Measurements from ENCODE around the gene NGFR.
"Not testable (repeated sequence)": the region's sequence is repeated elsewhere in the genome, so short reads cannot be mapped to it uniquely, and the experiment has no call there.

NGFR gene

GRCh38 chr17:49547566-49547965 lies 52.5 kb downstream of the NGFR start:
- no peak for DNase-seq

GRCh38 chr17:49548051-49548505 lies 53.0 kb downstream of the NGFR start:
- no peak for DNase-seq

GRCh38 chr17:49548506-49549310 lies 53.6 kb downstream of the NGFR start:
- DNase-seq, result no peak

- DNase-seq, result no peak
Observed at GRCh38 chr17:49549311-49549605, 54.2 kb downstream of the NGFR start.

- DNase-seq, result no peak
Observed at GRCh38 chr17:49549691-49550678, 54.9 kb downstream of the NGFR start.

- not testable (repeated sequence) for DNase-seq
Observed at GRCh38 chr17:49550764-49551163, 55.7 kb downstream of the NGFR start.

- DNase-seq, result no peak
Observed at GRCh38 chr17:49551221-49552069, 56.4 kb downstream of the NGFR start.

- no peak for DNase-seq
Observed at GRCh38 chr17:49552070-49552751, 57.1 kb downstream of the NGFR start.

- DNase-seq, result no peak
Observed at GRCh38 chr17:49553676-49554335, 58.7 kb downstream of the NGFR start.

GRCh38 chr17:49554694-49555494 lies 59.8 kb downstream of the NGFR start:
- no peak for DNase-seq

- DNase-seq, result no peak
Observed at GRCh38 chr17:49555495-49556222, 60.6 kb downstream of the NGFR start.

GRCh38 chr17:49556223-49556943 lies 61.3 kb downstream of the NGFR start:
- peak; percentile 74 for DNase-seq

GRCh38 chr17:49557312-49558024 lies 62.4 kb downstream of the NGFR start:
- DNase-seq, result no peak

All from NK-92 treated with Interleukin-12 subunit alpha and Interleukin-12 subunit beta, amount 100 ng/mL, for 24 hours (cell line).